Hepatic stellate cell (primary cell): ENCODE measurements around the gene TUBGCP2.

Experiments
- DNase-seq: peaks from one replicate; pipeline ENCODE4 v3.0.0; 2011; ENCODE audit warnings: low spot score

Gene TUBGCP2, protein sequence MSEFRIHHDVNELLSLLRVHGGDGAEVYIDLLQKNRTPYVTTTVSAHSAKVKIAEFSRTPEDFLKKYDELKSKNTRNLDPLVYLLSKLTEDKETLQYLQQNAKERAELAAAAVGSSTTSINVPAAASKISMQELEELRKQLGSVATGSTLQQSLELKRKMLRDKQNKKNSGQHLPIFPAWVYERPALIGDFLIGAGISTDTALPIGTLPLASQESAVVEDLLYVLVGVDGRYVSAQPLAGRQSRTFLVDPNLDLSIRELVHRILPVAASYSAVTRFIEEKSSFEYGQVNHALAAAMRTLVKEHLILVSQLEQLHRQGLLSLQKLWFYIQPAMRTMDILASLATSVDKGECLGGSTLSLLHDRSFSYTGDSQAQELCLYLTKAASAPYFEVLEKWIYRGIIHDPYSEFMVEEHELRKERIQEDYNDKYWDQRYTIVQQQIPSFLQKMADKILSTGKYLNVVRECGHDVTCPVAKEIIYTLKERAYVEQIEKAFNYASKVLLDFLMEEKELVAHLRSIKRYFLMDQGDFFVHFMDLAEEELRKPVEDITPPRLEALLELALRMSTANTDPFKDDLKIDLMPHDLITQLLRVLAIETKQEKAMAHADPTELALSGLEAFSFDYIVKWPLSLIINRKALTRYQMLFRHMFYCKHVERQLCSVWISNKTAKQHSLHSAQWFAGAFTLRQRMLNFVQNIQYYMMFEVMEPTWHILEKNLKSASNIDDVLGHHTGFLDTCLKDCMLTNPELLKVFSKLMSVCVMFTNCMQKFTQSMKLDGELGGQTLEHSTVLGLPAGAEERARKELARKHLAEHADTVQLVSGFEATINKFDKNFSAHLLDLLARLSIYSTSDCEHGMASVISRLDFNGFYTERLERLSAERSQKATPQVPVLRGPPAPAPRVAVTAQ

DNA sequence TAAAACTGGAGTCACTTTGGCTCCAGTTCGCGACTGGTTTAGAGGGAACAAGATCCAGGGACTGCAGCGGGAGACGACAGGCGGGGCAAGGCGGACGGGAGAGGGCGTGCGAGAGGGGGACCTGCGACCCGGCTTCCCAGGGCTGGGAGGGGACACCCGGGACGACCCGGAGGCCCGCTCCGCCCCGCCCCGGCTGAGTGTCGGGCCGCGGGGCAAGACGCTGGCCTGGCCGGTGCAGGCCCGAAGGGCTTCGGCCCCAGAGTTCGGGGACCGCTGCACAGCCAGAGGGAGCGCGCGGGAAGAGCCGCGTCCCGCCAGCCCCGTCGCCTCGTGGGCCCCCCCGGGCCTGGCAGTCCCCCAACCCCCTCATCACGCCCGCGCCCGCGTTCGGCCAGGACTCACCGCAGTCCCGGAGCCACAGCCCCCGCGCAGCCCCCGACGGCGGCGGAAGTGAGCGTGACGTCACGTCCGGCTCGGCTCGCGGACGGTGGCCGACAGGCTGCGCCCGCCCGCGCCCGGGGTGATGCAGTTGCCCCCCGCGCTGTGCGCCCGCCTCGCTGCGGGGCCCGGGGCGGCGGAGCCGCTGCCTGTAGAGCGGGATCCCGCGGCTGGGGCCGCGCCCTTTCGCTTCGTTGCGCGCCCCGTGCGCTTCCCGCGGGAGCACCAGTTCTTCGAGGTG lies at the start of gene TUBGCP2, which contains the start of gene ZNF511:
TUBGCP2 (minus strand) TSS at position 452 of the 679 bp plus-strand sequence. CDS start 5,931 bp downstream, outside the sequence.
ZNF511 (plus strand) TSS at position 494 of the 679 bp plus-strand sequence; CDS start at position 524, 30 bp downstream.
- peak; percentile 91 for DNase-seq

DNA sequence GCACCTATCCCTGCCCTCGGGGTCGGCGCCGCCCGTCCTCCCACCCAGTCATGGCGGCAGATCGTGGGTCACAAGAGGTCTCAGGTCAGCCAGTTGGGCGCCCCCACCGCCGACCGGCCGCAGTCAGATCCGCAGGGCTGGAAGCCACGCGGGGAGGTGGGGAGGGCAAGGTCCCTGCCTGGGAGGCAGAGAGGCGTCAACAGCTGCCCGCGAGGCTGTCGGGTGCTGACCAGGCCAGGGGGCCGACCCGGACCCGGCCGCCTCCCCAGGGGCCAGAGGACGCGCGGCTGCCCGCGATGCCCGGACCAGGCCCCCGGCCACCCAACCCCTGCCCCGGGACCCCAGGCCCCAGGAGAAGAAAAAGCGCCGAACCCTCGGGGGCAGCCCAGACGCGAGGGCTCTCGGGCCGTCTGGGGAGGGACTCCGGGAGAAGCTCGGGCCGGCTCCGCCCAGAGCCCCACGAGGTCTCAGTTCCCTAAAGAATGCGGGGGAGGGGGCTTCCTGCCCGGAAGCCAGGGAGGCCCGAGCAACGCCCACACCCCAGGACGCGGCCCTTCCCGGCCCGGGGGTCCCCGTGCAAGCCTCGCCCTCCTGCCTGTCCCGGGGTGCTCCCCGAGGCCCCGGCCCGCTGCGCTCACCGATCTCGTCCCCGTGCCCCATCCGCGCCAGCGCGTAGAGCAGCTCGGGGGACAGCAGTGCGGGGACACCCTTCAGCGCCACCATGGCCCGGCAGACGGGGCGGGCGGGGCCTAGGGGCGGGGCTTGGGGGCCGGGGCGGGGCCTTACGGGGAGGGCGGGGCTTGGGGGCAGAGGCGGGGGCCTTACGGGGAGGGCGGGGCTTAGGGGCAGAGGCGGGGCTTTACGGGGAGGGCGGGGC lies 48.9 kb upstream of the TUBGCP2 start, which contains the start of gene FUOM:
FUOM (minus strand) TSS at position 735 of the 877 bp plus-strand sequence; CDS start at position 723, 12 bp downstream.
- peak; percentile 85 for DNase-seq

DNA sequence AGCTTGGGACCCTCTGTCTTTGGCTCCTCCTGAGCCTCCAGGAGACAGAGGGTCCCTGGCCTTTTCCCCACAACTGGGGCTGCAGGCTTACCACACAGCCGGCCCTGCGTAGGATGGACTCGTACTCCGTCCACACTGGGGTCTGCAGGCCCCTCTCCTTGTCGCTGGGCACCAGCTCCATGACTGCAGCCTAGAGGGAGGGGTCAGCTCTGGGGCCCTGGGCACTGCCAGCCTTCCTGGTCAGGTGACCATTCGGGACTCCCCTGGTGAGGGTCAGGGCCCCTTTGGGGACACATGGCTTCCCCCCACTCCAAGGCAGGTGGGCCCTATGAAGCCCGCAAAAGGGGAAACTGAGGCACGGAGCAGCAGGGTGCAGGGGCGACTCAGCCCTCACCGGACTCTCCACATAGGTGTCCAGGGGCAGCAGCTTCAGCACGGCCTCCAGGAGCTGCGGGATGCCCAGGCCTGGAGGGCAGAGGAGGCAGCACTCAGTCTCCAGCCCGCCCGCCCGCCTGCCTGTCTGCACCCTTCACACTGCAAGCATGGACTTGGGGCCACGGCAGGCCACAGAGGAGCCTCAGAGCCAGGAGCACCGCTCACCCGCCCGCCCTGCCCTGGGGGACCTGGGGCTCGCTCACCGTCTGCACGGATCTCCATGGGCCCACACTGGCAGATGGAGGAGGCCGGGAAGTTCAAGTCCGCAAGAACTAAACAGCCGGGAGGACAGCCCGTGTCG lies 48.0 kb upstream of the TUBGCP2 start:
- DNase-seq = no peak

DNA sequence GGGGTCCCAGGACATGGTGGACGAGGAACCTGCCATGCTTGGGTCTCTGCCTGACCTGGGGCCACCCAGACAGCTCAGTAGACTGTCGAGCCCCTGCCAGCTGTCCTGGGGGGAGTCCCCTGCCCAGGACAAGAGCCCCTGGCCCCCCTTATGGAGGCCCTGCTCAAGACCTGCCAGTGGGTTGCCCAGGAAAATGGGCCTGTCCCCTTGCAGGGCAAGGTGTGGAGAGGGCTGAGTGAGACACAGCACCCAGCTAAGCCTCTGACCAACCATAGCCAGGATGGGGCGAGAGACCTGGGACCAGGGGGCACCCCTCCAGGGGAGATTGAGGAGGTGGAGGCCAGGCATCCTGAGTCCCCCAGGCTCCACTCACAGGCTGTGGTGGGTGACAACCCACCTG lies 47.3 kb upstream of the TUBGCP2 start:
- no peak for DNase-seq

DNA sequence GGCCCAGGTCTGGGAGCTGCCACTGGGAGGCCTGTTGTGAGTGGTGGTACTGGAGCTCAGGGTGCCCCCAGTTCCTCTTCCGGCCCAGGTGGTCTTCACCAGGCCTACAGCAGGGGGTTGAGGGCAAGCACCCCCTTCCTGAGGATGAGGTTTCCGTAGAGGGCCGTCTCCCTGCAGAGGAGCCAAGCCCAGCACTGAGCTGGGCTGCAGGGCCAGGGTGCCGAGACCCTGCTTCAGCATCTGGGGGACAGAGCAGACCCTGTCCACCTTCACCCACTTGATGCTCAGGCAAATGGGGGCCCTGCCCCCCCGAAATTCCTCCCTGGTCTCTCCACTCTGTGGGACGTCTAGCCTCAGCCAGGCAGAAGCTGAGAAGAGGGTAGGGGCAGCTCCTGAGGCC lies 46.6 kb upstream of the TUBGCP2 start:
- no peak for DNase-seq

DNA sequence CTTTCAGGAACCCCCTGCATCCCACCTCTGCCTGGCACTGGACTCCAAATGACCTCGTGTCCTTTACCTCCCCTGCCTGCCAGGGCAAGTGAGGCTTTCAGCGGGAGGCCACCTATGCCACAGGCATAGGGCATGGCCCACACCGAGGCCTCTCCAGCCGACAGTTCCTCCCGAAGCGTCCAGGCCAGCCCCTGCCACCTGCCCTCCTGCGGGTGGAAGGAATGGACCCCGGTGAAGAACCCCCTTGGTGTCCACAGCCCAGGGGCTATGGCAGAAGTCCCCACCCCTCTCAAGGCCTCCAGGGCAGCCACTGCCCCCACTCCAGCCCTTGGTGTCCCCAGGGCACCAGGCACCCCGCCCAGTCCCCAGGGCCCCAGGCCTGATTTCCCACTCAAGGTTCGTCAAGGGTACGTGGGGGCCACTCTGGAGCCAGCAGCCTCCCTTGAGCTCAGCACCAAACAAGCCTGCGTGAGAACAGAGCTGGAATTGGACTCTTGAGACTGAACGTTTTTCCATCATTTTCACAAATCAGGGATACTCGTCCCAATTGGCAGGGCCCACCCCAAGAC lies 46.1 kb upstream of the TUBGCP2 start:
- DNase-seq = no peak

DNA sequence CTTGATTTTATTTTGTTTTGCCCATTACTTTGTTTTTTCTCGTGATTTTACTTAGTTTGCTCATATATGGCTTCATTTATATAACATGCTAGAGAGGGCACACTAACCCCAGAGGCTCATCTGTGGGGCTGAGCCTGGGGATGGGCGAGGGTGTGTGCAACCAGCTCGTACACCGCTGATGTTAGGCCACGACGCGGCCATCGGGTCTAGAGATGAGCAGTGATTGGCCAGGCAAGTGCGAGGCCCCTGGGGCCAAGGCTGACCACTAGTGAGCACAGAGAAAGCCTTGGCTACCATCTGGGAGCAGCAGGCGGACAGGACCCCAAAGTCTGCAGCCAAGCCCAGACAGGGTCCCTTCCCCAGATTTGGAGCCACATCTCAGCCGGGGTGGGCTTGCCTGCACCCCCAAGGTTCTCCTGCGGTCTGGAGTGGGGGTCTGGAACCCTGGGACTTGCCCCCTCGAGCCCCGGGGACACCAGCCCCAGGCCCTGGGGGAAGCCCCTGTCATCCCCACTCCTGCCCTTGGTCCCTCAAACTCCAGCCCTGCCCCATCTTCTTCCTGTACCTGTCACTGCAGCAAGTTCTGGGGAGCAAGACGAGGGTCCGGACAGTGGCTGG lies 45.4 kb upstream of the TUBGCP2 start:
- DNase-seq = no peak

DNA sequence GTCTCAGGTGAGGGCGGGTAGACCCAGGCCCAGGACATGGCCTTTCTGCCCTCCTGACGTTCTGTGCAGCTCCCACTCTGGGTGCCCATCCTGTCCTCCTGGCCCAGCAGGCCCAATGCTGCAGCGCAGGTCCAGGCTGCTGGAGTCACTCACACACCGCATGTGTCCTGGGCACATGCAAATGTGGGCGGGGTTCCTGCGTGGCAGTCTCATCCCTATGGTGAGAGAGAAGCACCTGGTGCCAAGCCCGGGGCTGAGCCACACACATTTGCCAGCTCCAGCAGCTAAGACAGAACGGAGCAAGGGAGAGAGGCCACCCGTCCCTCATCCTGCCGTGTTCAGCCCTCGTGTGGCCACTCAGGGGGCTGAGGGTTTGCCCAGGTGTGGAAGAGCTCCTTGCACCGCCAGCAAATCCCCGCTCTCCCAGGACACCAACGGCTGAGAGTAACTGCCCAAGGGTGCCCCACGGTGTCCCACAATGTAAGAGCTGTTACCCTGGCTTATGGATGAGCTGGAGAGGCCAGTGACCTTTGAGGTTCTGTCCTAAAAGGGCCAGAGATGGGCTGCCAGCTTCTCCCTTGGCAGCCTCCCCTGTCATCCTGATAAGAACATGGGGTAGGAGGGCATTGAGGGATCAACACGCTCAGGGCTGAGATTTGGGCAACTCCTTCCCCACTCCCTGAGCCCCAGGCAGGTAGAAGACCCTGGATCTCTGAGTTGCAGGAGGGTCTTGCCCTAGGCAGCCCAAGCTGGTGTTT lies 44.7 kb upstream of the TUBGCP2 start:
- no peak for DNase-seq

DNA sequence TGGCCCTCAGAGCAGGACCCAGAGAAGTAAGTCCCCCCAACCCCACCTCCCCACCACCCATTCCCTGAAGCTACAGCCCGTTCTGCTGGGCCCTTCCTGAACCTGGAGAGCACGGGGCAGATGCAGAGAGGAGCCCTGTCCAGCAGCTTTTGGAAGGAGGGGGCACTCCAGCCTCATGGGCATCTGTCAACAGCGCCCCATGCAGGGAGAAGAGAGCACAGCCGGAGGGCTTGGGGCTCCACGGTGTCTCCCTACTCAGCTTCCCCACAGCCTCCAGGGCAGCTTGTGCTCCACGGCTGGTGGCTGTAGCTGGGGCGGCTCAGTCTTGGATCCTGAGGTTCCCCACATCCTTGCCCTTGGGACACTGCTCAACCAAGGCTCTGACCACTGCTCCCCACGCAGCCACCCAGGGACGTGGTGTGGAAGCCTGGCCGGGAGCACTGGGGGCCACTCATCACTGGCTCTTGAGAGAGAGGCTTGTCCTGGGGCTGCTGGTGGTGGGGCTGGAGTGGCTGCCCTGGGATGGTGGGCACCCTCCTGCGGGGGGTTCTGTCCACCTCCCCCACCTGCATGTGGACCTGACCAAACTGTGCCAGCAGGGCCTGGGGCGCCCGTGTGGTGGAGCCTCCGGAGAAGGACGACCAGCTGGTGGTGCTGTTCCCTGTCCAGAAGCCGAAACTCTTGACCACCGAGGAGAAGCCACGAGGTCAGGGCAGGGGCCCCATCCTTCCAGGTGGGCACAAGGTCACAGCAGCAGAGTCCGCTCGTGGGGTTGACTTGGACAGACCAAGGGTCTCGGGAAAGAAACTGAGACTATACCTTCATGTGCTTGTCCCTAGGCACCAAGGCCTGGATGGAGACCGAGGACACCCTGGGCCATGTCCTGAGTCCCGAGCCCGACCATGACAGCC lies 43.0 kb upstream of the TUBGCP2 start:
- no peak for DNase-seq

DNA sequence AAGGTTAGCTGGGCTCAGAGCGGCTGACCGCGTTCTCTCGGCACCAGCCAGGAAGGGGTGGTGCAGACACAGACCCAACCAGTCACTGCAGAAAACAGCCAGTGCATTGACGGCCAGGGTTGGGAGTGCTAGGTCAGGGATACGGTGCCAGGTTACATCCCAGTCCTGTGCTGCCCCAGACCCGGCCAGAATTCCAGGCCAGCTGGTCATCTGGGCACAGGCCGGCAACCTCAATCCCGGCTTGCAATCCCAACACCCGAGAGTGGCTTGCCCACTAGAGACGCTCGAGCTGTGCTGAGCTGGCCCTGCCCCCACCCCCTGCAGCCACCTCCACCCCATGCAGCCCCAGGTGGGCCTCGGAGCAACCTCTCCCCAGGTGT lies 42.3 kb upstream of the TUBGCP2 start:
- peak; percentile 35 for DNase-seq

DNA sequence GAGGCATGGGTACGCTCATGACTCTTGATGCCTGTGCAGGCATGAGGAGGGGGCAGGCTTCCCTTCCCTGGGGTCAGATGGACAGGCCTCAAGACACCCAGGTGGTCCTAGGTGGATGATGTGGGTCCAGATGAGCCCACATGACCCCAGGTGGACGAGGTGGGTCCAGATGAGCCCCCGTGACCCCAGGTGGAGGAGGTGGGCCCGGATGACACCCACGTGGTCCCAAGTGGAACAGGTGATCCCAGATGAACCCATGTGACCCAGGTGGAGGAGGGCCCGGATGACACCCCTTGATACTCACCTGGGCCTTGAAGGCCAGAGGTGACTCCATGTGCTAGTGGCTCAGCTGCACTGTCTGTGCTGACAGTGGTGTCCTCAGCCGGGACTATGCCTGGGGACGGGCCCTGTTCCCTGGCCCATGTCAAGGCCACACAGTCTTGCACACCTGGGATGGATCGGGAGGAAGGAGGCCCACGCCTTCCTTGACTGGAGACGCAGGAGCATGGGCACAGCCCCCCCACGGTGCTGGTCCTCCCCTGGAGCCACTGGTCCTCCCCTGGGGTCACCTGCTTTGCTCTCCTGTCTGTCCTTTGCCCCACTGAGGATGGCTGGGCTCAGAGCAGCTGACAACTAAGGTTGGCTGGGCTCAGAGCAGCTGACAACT lies 41.7 kb upstream of the TUBGCP2 start:
- DNase-seq = no peak

DNA sequence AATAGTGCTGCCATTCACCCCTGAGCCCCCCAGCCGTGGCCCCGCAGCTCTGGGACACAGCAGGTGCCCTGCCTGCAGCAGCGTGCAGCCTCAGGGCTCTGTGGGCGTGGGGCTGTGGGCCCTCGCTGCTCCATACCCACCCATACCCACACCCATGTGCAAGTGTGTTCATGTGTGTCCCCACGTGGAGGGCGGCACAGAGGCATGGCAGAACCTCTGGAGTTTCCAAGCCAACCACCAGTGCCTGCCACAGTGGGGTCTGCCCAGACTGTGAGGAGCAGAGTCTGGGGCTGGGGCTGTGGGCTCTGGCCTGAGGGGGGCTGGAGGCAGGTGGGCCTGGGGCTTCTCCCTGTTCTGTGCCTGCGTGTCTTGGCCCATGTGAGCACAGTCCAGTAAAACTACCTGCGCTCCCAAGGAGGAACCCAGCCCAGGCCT lies 40.9 kb upstream of the TUBGCP2 start:
- DNase-seq = no peak

DNA sequence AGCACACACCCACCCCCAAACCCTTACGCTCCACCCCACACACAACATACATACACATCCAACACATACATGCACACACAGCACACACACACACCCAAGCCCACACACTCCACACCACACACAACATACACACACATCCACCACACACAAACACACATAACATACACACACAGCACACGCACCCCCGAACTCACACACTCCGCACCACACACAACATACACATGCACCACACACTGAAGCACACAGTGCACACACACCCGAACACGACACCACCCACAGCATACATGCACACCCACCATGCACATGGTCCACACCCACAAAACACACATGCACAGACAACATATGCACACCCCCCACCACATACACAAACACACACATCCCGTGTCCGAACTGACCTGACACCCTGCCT lies 40.5 kb upstream of the TUBGCP2 start:
- DNase-seq = no peak

DNA sequence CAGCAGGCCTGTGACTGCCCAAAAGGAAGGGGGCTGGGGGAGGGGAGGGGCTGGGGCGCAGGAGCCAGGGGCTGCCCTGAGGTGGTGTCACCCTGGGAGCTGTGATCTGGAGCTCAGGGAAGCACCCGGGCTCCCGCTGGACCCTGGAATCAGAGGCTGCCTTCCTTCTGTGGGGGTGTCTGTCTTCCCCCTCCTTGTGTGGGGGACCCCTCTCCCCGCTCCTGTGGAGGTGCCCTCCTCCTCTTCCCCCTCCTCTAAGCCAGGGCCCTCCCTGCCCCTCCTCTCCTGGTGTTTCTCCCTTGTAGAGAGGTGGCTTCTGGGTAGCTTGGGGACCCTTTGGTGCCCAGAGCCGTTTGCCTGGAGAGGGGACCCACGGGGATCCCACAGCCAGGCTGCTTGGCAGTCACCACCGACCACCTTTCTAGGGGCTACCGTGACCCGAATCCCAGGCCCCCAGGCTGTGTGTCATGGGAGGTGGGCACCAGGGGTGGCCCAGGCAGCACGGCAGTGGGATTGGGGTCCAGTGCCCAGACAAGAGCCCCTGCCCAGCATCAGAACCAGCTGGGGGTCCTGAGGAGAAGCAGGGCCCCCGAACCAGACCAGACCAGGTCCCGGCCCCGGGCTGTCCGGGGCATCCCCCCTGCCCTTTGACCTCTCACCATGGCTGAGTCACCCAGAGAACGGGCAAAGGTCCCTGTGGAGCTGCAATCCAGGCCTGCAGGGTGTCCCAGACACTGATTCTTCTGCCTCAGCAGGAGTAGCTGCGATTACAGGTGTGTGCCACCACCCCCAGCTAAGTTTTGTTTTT lies 39.2 kb upstream of the TUBGCP2 start:
- no peak for DNase-seq

DNA sequence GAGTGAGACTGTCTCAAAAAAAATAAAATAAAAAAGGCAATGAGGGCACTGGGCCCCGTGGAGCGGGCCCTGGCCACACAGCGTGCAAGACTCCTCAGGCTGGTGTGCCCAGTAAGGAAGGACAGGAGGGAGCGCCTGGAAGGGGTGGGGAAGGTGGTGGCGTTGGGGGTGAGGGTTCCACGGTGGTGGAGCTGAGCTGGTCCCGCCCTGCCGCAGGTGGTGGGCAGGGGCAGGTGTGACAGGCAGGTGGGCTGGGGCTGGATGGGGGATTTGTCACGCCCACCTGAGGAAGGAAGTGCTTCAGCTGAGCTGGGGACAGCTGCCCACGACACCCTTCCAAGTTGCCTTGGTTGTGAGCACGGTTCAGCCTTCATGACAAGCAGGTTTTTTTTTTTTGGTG lies 37.7 kb upstream of the TUBGCP2 start:
- no peak for DNase-seq

DNA sequence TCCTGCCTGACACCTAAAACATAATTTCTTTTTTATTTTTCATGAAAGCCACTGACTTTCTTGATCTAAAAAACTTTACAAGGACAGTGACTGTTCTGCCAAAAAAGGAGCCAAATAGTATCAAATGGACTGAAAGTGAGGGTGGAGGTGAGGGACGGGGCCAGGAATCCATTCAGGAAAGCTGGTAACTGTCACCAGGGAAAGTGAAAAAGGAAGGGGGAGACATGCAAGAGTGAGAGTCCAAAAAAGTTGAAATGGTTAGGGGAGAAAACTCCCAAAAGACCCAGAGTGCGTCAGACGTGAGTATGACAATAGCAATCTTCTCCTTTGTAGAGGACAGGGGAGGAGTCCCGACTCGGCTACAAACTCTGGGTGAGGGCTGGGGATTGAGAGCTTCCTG lies 35.6 kb upstream of the TUBGCP2 start:
- no peak for DNase-seq
